Stimulated activated CD4-positive, alpha-beta T cell treated with anti-CD3 and anti-CD28 coated beads, TNF-alpha, amount 100 ng/mL, for 4 hours (primary cell): Measurements from ENCODE around the gene C20orf204.

Experiments
- DNase-seq, 3 experiments: peaks; one replicate each; pipeline ENCODE4 v3.0.0-alpha.2; 2020; ENCODE audit warnings: low read depth in 3 of 3

The C20orf204 gene

GRCh38 chr20:64056639-64056888 is 20.6 kb downstream of the C20orf204 start:
- no peak for DNase-seq

- DNase-seq = no peak
These were observed 21.1 kb downstream of the C20orf204 start for GRCh38 chr20:64056889-64057627.

- peak; percentile 66 to 75 (median 68) for DNase-seq
These were observed 21.9 kb downstream of the C20orf204 start for GRCh38 chr20:64057628-64058498.

- DNase-seq = no peak
These were observed 22.6 kb downstream of the C20orf204 start for GRCh38 chr20:64058536-64058935.

GRCh38 chr20:64062276-64062595 is 26.3 kb downstream of the C20orf204 start:
- no peak for DNase-seq

GRCh38 chr20:64062596-64063388 is 26.8 kb downstream of the C20orf204 start, which contains the start of gene TCEA2:
TSS of gene TCEA2 (plus strand) at chr20:64063198. CDS start at chr20:64063313, 115 bp downstream.
- peak; percentile 91 to 92 (median 92) for DNase-seq

- no peak for DNase-seq
These were observed 27.6 kb downstream of the C20orf204 start for GRCh38 chr20:64063389-64064144.

- DNase-seq = no peak
These were observed 28.2 kb downstream of the C20orf204 start for GRCh38 chr20:64064145-64064698.

GRCh38 chr20:64065062-64065973 is 29.3 kb downstream of the C20orf204 start:
- no peak for DNase-seq

GRCh38 chr20:64065974-64066343 is 30.0 kb downstream of the C20orf204 start:
- no peak for DNase-seq

- no peak for DNase-seq
These were observed 31.1 kb downstream of the C20orf204 start for GRCh38 chr20:64067005-64067632.

GRCh38 chr20:64067733-64068307 is 31.8 kb downstream of the C20orf204 start:
- no peak for DNase-seq

- DNase-seq = no peak
These were observed 32.6 kb downstream of the C20orf204 start for GRCh38 chr20:64068386-64069208.

- DNase-seq = no peak
These were observed 33.2 kb downstream of the C20orf204 start for GRCh38 chr20:64069209-64069613.

GRCh38 chr20:64069614-64070243 is 33.7 kb downstream of the C20orf204 start:
- no peak for DNase-seq

- DNase-seq = no peak
These were observed 34.4 kb downstream of the C20orf204 start for GRCh38 chr20:64070244-64070993.
